RWPE2 (cell line): ENCODE measurements around the gene EMD.
A peak's percentile ranks its signal among the peaks of the same experiment; 100 is the strongest.
"Not testable (repeated sequence)": the region's sequence is repeated elsewhere in the genome, so short reads cannot be mapped to it uniquely, and the experiment has no call there.

Experiments
- ATAC-seq: fragments of 200-7000 bp; cut with Tn5 transposase; 3 replicates; pipeline ENCODE4 v1.9.1; 2021; ENCODE audit warnings: low read depth
- DNase-seq: peaks from one replicate; pipeline ENCODE4 v3.0.0-alpha.2; 2020; ENCODE audit warnings: low spot score
- H3K27ac ChIP-seq: fragments of 450-650 bp; 2 replicates; pipeline ENCODE4 v1.5.1; 2017; ENCODE audit warnings: mild to moderate bottlenecking; ENCODE audit not compliant: poor library complexity, severe bottlenecking
- H3K27me3 ChIP-seq: fragments of 250-450 bp; sonication (Bioruptor Pico); 2 replicates; pipeline ENCODE4 v1.5.1; 2021; ENCODE audit warnings: mild to moderate bottlenecking, moderate library complexity; ENCODE audit not compliant: insufficient read depth, poor library complexity, severe bottlenecking
- H3K36me3 ChIP-seq: fragments of 250-450 bp; sonication (Bioruptor Pico); 2 replicates; pipeline ENCODE4 v1.5.1; 2020; ENCODE audit warnings: low read depth, mild to moderate bottlenecking, moderate library complexity
- H3K4me1 ChIP-seq: fragments of 250-450 bp; sonication (Bioruptor Pico); 2 replicates; pipeline ENCODE4 v1.5.1; 2021; ENCODE audit warnings: mild to moderate bottlenecking, moderate library complexity; ENCODE audit not compliant: insufficient read depth, poor library complexity, severe bottlenecking
- H3K4me3 ChIP-seq: fragments of 250-450 bp; sonication (Bioruptor Pico); 2 replicates; pipeline ENCODE4 v1.5.1; 2021; ENCODE audit warnings: mild to moderate bottlenecking, moderate library complexity; ENCODE audit not compliant: severe bottlenecking
- H3K9me3 ChIP-seq: fragments of 250-450 bp; sonication (Bioruptor Pico); 2 replicates; pipeline ENCODE4 v1.5.1; 2021; ENCODE audit warnings: mild to moderate bottlenecking, moderate library complexity; ENCODE audit not compliant: severe bottlenecking
- CTCF ChIP-seq: fragments of 450-650 bp; IDR thresholded peaks from one replicate; pipeline ENCODE4 v1.5.1; 2017; ENCODE audit warnings: mild to moderate bottlenecking, moderate library complexity; ENCODE audit not compliant: poor library complexity, severe bottlenecking

EMD gene

GRCh38 chrX:154343063-154343462, 36.0 kb upstream of the EMD start:
- not testable (repeated sequence) for ATAC-seq, H3K27ac ChIP-seq, H3K4me3 ChIP-seq, H3K9me3 ChIP-seq, H3K27me3 ChIP-seq, DNase-seq, H3K4me1 ChIP-seq, H3K36me3 ChIP-seq

GRCh38 chrX:154343620-154344019, 35.5 kb upstream of the EMD start:
- H3K27me3 ChIP-seq, H3K4me3 ChIP-seq, H3K9me3 ChIP-seq, DNase-seq, H3K36me3 ChIP-seq, H3K27ac ChIP-seq, H3K4me1 ChIP-seq: not testable (repeated sequence)
- ATAC-seq = 0 out of 3 replicates have a peak, but pooled peaks have one; percentile 0

GRCh38 chrX:154348114-154348531, 31.0 kb upstream of the EMD start:
- Histone ChIP-seq H3K27me3 (no peaks in the 10 kb centered on the region), H3K36me3 (peaks cover 50% of the 10 kb centered on the region), H3K27ac (no peak overlapping the region), H3K4me3 (no peak overlapping the region), H3K4me1 (no peaks in the 10 kb centered on the region), H3K9me3 (no peaks in the 10 kb centered on the region)
- ATAC-seq (peak; percentile 2; the same call in 2 of the 3 replicates), DNase-seq (peak; percentile 27)
- no peak for TF ChIP-seq CTCF

- no peak overlapping the region for H3K27ac ChIP-seq
Measured at GRCh38 chrX:154348646-154349358, 30.3 kb upstream of the EMD start.

GRCh38 chrX:154349359-154349935, 29.6 kb upstream of the EMD start:
- no peak overlapping the region for H3K27ac ChIP-seq
- peaks cover 63% of the 10 kb centered on the region for H3K36me3 ChIP-seq
- H3K4me3 ChIP-seq = no peak overlapping the region
- DNase-seq (peak; percentile 43), ATAC-seq (no peak)
- no peaks in the 10 kb centered on the region for H3K9me3 ChIP-seq
- no peak for TF ChIP-seq CTCF
- no peaks in the 10 kb centered on the region for H3K27me3 ChIP-seq
- H3K4me1 ChIP-seq = no peaks in the 10 kb centered on the region

More at GRCh38 chrX:154348646-154349358, 30.3 kb upstream of the EMD start:
- Histone ChIP-seq H3K27me3 (no peaks in the 10 kb centered on the region), H3K4me1 (no peaks in the 10 kb centered on the region), H3K9me3 (no peaks in the 10 kb centered on the region), H3K36me3 (peaks cover 57% of the 10 kb centered on the region), H3K4me3 (no peak overlapping the region)
- TF ChIP-seq CTCF = no peak
- ATAC-seq (no peak), DNase-seq (peak; percentile 23)

GRCh38 chrX:154349979-154350378, 29.1 kb upstream of the EMD start:
- Histone ChIP-seq H3K9me3 (no peaks in the 10 kb centered on the region), H3K27ac (no peak overlapping the region), H3K4me1 (no peaks in the 10 kb centered on the region), H3K36me3 (peaks cover 67% of the 10 kb centered on the region), H3K4me3 (no peak overlapping the region), H3K27me3 (no peaks in the 10 kb centered on the region)
- no peak for TF ChIP-seq CTCF
- no peak for DNase-seq
- no peak for ATAC-seq
